ENCODE results near the gene CASTOR2.
"Not testable (repeated sequence)": the region's sequence is repeated elsewhere in the genome, so short reads cannot be mapped to it uniquely, and the experiment has no call there.

The CASTOR2 gene

GRCh38 chr7:74994869-74995543 lies 30.5 kb downstream of the CASTOR2 start:
- DNase-seq (ENCODE audit: low read depth in 1 of 2, low spot score in 1 of 2): not testable (repeated sequence)

GRCh38 chr7:74996361-74996760 lies 31.9 kb downstream of the CASTOR2 start:
- DNase-seq (ENCODE audit: low read depth in 1 of 2, low spot score in 1 of 2): not testable (repeated sequence)

- not testable (repeated sequence) for DNase-seq (ENCODE audit: low read depth in 1 of 2, low spot score in 1 of 2)
Observed at GRCh38 chr7:74997811-74998210, 33.3 kb downstream of the CASTOR2 start.

GRCh38 chr7:75001356-75001755 lies 36.9 kb downstream of the CASTOR2 start:
- DNase-seq (ENCODE audit: low read depth in 1 of 2, low spot score in 1 of 2): not testable (repeated sequence)

- no peak for DNase-seq (ENCODE audit: low read depth in 1 of 2, low spot score in 1 of 2)
Observed at GRCh38 chr7:75010036-75010435, 45.5 kb downstream of the CASTOR2 start.

GRCh38 chr7:75017832-75018231 lies 53.3 kb downstream of the CASTOR2 start:
- no peak for DNase-seq (ENCODE audit: low read depth in 1 of 2, low spot score in 1 of 2)

GRCh38 chr7:75018570-75019364 lies 54.3 kb downstream of the CASTOR2 start:
- no peak for DNase-seq (ENCODE audit: low read depth in 1 of 2, low spot score in 1 of 2)

- no peak for DNase-seq (ENCODE audit: low read depth in 1 of 2, low spot score in 1 of 2)
Observed at GRCh38 chr7:75019800-75020199, 55.3 kb downstream of the CASTOR2 start.

- DNase-seq (ENCODE audit: low read depth in 1 of 2, low spot score in 1 of 2): no peak
Observed at GRCh38 chr7:75024922-75025321, 60.4 kb downstream of the CASTOR2 start.

- no peak for DNase-seq (ENCODE audit: low read depth in 1 of 2, low spot score in 1 of 2)
Observed at GRCh38 chr7:75028299-75028698, 63.8 kb downstream of the CASTOR2 start.

- no peak for DNase-seq (ENCODE audit: low read depth in 1 of 2, low spot score in 1 of 2)
Observed at GRCh38 chr7:75033064-75033463, 68.6 kb downstream of the CASTOR2 start.

GRCh38 chr7:75033826-75034225 lies 69.3 kb downstream of the CASTOR2 start:
- DNase-seq (ENCODE audit: low read depth in 1 of 2, low spot score in 1 of 2): no peak

GRCh38 chr7:75038508-75038907 lies 74.0 kb downstream of the CASTOR2 start:
- DNase-seq (ENCODE audit: low read depth in 1 of 2, low spot score in 1 of 2): no peak

- DNase-seq (ENCODE audit: low read depth in 1 of 2, low spot score in 1 of 2): no peak
Observed at GRCh38 chr7:75039166-75039565, 74.7 kb downstream of the CASTOR2 start.

- DNase-seq (ENCODE audit: low read depth in 1 of 2, low spot score in 1 of 2): no peak
Observed at GRCh38 chr7:75039709-75040108, 75.2 kb downstream of the CASTOR2 start.

- no peak for DNase-seq (ENCODE audit: low read depth in 1 of 2, low spot score in 1 of 2)
Observed at GRCh38 chr7:75040512-75040911, 76.0 kb downstream of the CASTOR2 start.

GRCh38 chr7:75042286-75042685 lies 77.8 kb downstream of the CASTOR2 start:
- no peak for DNase-seq (ENCODE audit: low read depth in 1 of 2, low spot score in 1 of 2)

- no peak for DNase-seq (ENCODE audit: low read depth in 1 of 2, low spot score in 1 of 2)
Observed at GRCh38 chr7:75042831-75043703, 78.6 kb downstream of the CASTOR2 start.

GRCh38 chr7:75045881-75046280 lies 81.4 kb downstream of the CASTOR2 start:
- DNase-seq (ENCODE audit: low read depth in 1 of 2, low spot score in 1 of 2): no peak

- DNase-seq (ENCODE audit: low read depth in 1 of 2, low spot score in 1 of 2): no peak
Observed at GRCh38 chr7:75048435-75049379, 84.2 kb downstream of the CASTOR2 start.

All from stimulated activated CD4-positive, alpha-beta T cell treated with anti-CD3 and anti-CD28 coated beads, Interleukin-15, amount 100 ng/mL, for 1 hour (primary cell).